OCI-LY1 (cell line): ENCODE data around the gene CDH23.

Source experiments
- EZH2 ChIP-seq: fragments of 200-600 bp; sonication (generic), shearing (Covaris generic); IDR thresholded peaks from 2 replicates; pipeline ENCODE4 v1.8.0; 2017; ENCODE audit warnings: borderline replicate concordance, mixed run types, mild to moderate bottlenecking, antibody characterized with exemption, low read length, moderate library complexity, mixed read lengths
- TF ChIP-seq, protein P1 (sequence below): fragments of 200-600 bp; sonication (generic), shearing (Covaris generic); IDR thresholded peaks from 2 replicates; pipeline ENCODE4 v1.5.1; 2017; ENCODE audit warnings: mild to moderate bottlenecking, antibody characterized with exemption, low read length, moderate library complexity, mixed read lengths

DNA sequence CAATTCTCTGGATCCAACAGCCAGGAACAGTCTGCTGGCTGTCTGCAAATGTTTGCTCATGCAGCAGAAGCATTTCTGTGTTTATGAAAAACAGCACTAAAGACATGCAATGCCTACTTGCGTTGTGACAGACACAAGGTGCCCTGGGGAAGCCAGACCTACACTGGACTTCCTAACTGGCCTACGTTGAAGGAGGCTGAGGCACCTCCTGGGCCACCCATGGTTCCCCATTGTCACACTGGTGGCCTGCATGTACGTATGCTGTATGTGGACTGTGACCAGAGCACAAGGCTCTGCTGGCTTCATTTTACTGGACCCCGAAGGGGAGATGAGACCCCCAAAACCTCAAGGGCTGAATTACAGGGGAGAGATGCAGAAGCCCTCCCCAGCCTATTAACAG, 426.6 kb downstream of the CDH23 start:
- TF ChIP-seq, protein P1, sequence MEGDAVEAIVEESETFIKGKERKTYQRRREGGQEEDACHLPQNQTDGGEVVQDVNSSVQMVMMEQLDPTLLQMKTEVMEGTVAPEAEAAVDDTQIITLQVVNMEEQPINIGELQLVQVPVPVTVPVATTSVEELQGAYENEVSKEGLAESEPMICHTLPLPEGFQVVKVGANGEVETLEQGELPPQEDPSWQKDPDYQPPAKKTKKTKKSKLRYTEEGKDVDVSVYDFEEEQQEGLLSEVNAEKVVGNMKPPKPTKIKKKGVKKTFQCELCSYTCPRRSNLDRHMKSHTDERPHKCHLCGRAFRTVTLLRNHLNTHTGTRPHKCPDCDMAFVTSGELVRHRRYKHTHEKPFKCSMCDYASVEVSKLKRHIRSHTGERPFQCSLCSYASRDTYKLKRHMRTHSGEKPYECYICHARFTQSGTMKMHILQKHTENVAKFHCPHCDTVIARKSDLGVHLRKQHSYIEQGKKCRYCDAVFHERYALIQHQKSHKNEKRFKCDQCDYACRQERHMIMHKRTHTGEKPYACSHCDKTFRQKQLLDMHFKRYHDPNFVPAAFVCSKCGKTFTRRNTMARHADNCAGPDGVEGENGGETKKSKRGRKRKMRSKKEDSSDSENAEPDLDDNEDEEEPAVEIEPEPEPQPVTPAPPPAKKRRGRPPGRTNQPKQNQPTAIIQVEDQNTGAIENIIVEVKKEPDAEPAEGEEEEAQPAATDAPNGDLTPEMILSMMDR = no peak
- TF ChIP-seq EZH2 = no peak
